H9 (cell line): ENCODE results near the gene RELL1. TPM values are rescaled to one million over a fixed set of nuclear protein-coding genes. Genes with fewer than 3 reads are reported as not detected.

Experiments used
- DNase-seq: peaks from one replicate; pipeline ENCODE4 v3.0.0-alpha.2; 2017
- H2AFZ ChIP-seq: one replicate; pipeline ENCODE4 v1.6.1; 2013; ENCODE audit warnings: mild to moderate bottlenecking, low read length, control low read depth, moderate library complexity
- H2AK5ac ChIP-seq: 2 replicates; pipeline ENCODE4 v1.6.1; 2013; ENCODE audit warnings: low read length, control low read depth, mixed read lengths; ENCODE audit not compliant: insufficient read length
- H2BK120ac ChIP-seq: one replicate; pipeline ENCODE4 v1.6.1; 2013; ENCODE audit warnings: low read depth, mild to moderate bottlenecking, low read length, control low read depth, inconsistent platforms; ENCODE audit not compliant: poor library complexity, severe bottlenecking
- H2BK12ac ChIP-seq: 2 replicates; pipeline ENCODE4 v1.6.1; 2013; ENCODE audit warnings: low read length, control low read depth, mixed read lengths, low read depth; ENCODE audit not compliant: insufficient read length
- H2BK15ac ChIP-seq: 2 replicates; pipeline ENCODE4 v1.6.1; 2013; ENCODE audit warnings: low read depth, low read length, control low read depth
- H2BK20ac ChIP-seq: one replicate; pipeline ENCODE4 v1.6.1; 2013; ENCODE audit warnings: low read depth, mild to moderate bottlenecking, low read length, control low read depth, inconsistent platforms; ENCODE audit not compliant: poor library complexity, severe bottlenecking
- H2BK5ac ChIP-seq: 2 replicates; pipeline ENCODE4 v1.6.1; 2013; ENCODE audit warnings: low read length, control low read depth, mixed read lengths; ENCODE audit not compliant: insufficient read length
- H3K14ac ChIP-seq: 2 replicates; pipeline ENCODE4 v1.6.1; 2013; ENCODE audit warnings: low read length, control low read depth; ENCODE audit not compliant: insufficient read depth
- H3K18ac ChIP-seq: 2 replicates; pipeline ENCODE4 v1.6.1; 2013; ENCODE audit warnings: low read depth, mild to moderate bottlenecking, mixed read lengths, low read length, control low read depth; ENCODE audit not compliant: insufficient read length
- H3K23ac ChIP-seq: 2 replicates; pipeline ENCODE4 v1.6.1; 2013; ENCODE audit warnings: low read length, control low read depth, mixed read lengths, low read depth; ENCODE audit not compliant: insufficient read length
- H3K23me2 ChIP-seq: 2 replicates; pipeline ENCODE4 v1.6.1; 2013; ENCODE audit warnings: low read depth, mild to moderate bottlenecking, mixed read lengths, low read length, control low read depth; ENCODE audit not compliant: insufficient read length, poor library complexity, severe bottlenecking
- H3K27ac ChIP-seq: 2 replicates; pipeline ENCODE4 v1.5.1; 2013; ENCODE audit warnings: low read length, control low read depth, mixed read lengths, low read depth; ENCODE audit not compliant: insufficient read length
- H3K27me3 ChIP-seq: 2 replicates; pipeline ENCODE4 v1.6.1; 2013; ENCODE audit warnings: low read length, control low read depth, inconsistent platforms; ENCODE audit not compliant: insufficient read depth
- H3K4ac ChIP-seq: 2 replicates; pipeline ENCODE4 v1.6.1; 2013; ENCODE audit warnings: low read depth, mild to moderate bottlenecking, control low read depth, inconsistent platforms, low read length, moderate library complexity
- H3K4me1 ChIP-seq: 2 replicates; pipeline ENCODE4 v1.6.1; 2013; ENCODE audit warnings: low read length, control low read depth, inconsistent platforms; ENCODE audit not compliant: insufficient read depth
- H3K4me2 ChIP-seq: 2 replicates; pipeline ENCODE4 v1.6.1; 2013; ENCODE audit warnings: low read length, control low read depth, mixed read lengths; ENCODE audit not compliant: insufficient read length, insufficient read depth
- H3K56ac ChIP-seq: 2 replicates; pipeline ENCODE4 v1.6.1; 2013; ENCODE audit warnings: low read depth, mild to moderate bottlenecking, mixed read lengths, low read length, control low read depth; ENCODE audit not compliant: insufficient read length
- H3K79me1 ChIP-seq: 2 replicates; pipeline ENCODE4 v1.6.1; 2013; ENCODE audit warnings: low read depth, mild to moderate bottlenecking, moderate library complexity, low read length, control low read depth, inconsistent platforms; ENCODE audit not compliant: insufficient read depth, poor library complexity, severe bottlenecking
- H3K79me2 ChIP-seq: 2 replicates; pipeline ENCODE4 v1.6.1; 2013; ENCODE audit warnings: low read length, control low read depth, inconsistent platforms; ENCODE audit not compliant: insufficient read depth
- H3K9ac ChIP-seq: 2 replicates; pipeline ENCODE4 v1.6.1; 2013; ENCODE audit warnings: low read length, control low read depth, mixed read lengths; ENCODE audit not compliant: insufficient read length; ENCODE audit errors: extremely low read depth
- H3K9me3 ChIP-seq: one replicate; pipeline ENCODE4 v1.6.1; 2013; ENCODE audit warnings: low read depth, low read length, inconsistent platforms; ENCODE audit not compliant: control insufficient read depth
- H3T11ph ChIP-seq: one replicate; pipeline ENCODE4 v1.6.1; 2013; ENCODE audit warnings: mild to moderate bottlenecking, low read length, control low read depth, inconsistent platforms
- H4K20me1 ChIP-seq: one replicate; pipeline ENCODE4 v1.6.1; 2013; ENCODE audit not compliant: control insufficient read depth, insufficient read length, insufficient read depth
- H4K5ac ChIP-seq: 2 replicates; pipeline ENCODE4 v1.6.1; 2013; ENCODE audit warnings: low read depth, mild to moderate bottlenecking, mixed read lengths, low read length, control low read depth; ENCODE audit not compliant: insufficient read length
- H4K8ac ChIP-seq: replicated peaks from 2 replicates; pipeline ENCODE4 v1.6.1; 2013; ENCODE audit warnings: low read length, control low read depth, mixed read lengths, low read depth; ENCODE audit not compliant: insufficient read length
- H4K91ac ChIP-seq: 2 replicates; pipeline ENCODE4 v1.6.1; 2013; ENCODE audit warnings: low read depth, mild to moderate bottlenecking, moderate library complexity, mixed read lengths, low read length, control low read depth; ENCODE audit not compliant: insufficient read length
- H3K27ac Mint-ChIP-seq, 3 experiments: 2 replicates in 2 of 3; 3 replicates in 1 of 3; pipeline ENCODE4 v1.8.0; 2020 to 2021; ENCODE audit warnings: mixed read lengths in 3 of 3, mild to moderate bottlenecking in 1 of 3, moderate library complexity in 1 of 3
- H3K27me3 Mint-ChIP-seq: 2 replicates; pipeline ENCODE4 v1.8.0; 2021; ENCODE audit warnings: low read depth, mild to moderate bottlenecking, moderate library complexity, mixed read lengths
- H3K36me3 Mint-ChIP-seq, 3 experiments: 2 replicates in 2 of 3; 3 replicates in 1 of 3; pipeline ENCODE4 v1.8.0; 2020 to 2021; ENCODE audit warnings: low read depth in 3 of 3, mixed read lengths in 3 of 3; ENCODE audit not compliant: insufficient read depth in 1 of 3
- H3K4me1 Mint-ChIP-seq, 2 experiments: 2 replicates each; pipeline ENCODE4 v1.8.0; 2020; ENCODE audit warnings: mixed read lengths in 2 of 2
- H3K4me3 Mint-ChIP-seq, 2 experiments: 2 replicates in 1 of 2; 3 replicates in 1 of 2; pipeline ENCODE4 v1.8.0; 2020 to 2021; ENCODE audit warnings: mild to moderate bottlenecking in 2 of 2, mixed read lengths in 2 of 2, moderate library complexity in 1 of 2
- H3K9me3 Mint-ChIP-seq, 2 experiments: 2 replicates in 1 of 2; 3 replicates in 1 of 2; pipeline ENCODE4 v1.8.0; 2020; ENCODE audit warnings: mild to moderate bottlenecking in 2 of 2, mixed read lengths in 2 of 2, moderate library complexity in 1 of 2
- WGBS: extraction: QIAGEN DNeasy Blood & Tissue Kit; methylation state at CpG from one replicate; pipeline ENCODE4 v1.1.7; 2013; ENCODE audit warnings: missing lambda C conversion rate, low lambda C conversion rate, mixed read lengths; ENCODE audit not compliant: insufficient read length; ENCODE audit errors: extremely low coverage; 5-methylcytosine and 5-hydroxymethylcytosine counted together
- total RNA-seq: library from RNA; stranded (reverse); gene quantifications from 2 replicates; pipeline ENCODE4 v1.2.1, GENCODE V29; 2021
- TF ChIP-seq, protein P1 (sequence below): fragments of 200-600 bp; sonication (generic); conservative IDR thresholded peaks from 3 replicates; pipeline ENCODE4 v1.8.0; 2021; ENCODE audit warnings: antibody characterized with exemption, mild to moderate bottlenecking

RELL1 gene
- total RNA-seq, 1 experiment from 2014 or later = 10.8 TPM

DNA sequence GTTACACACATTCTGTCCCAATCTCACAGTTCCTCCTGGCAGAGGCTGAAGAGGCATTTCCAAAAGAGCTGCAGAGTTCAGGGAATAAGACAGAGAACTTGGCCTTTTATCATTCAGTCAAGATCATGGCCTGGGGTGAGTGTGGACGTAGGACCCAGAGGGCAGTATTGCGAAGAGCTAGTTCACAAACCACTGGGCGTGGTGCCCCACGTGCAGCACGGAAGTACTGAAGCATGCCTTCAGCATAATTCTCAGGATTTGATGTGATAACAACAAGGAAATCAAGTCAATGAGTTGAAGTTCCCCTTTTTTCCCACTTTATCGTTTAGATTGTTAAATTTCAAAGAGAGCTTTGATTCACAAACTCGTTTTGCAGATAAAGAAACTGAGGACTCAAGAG lies 117.7 kb downstream of the RELL1 start:
- H3K23ac ChIP-seq = no peak overlapping the region
- H2AK5ac ChIP-seq = no peak overlapping the region
- no peak overlapping the region for H3K9ac ChIP-seq
- no peaks in the 10 kb centered on the region for H3K27me3 ChIP-seq
- H4K5ac ChIP-seq = no peak overlapping the region
- no peak overlapping the region for H3K4ac ChIP-seq
- Mint-ChIP-seq H3K27me3 (no peaks in the 10 kb centered on the region; the same call in 1 of the 2 replicates), H3K4me3 (no peak overlapping the region), H3K9me3 (no peaks in the 10 kb centered on the region; a peak in 1 of 5 replicates), H3K36me3 (no peaks in the 10 kb centered on the region), H3K4me1 (peaks cover 3 to 6% of the 10 kb centered on the region in 2 experiments; a peak in 3 of 4 replicates), H3K27ac (no peak overlapping the region; a peak in 1 of 7 replicates)
- H2BK20ac ChIP-seq = no peak overlapping the region
- no peaks in the 10 kb centered on the region for H3K4me1 ChIP-seq
- H4K20me1 ChIP-seq = no peaks in the 10 kb centered on the region
- no peaks in the 10 kb centered on the region for H3K9me3 ChIP-seq
- DNase-seq = no peak
- H2BK12ac ChIP-seq = no peak overlapping the region
- no peak overlapping the region for H2BK5ac ChIP-seq
- H4K8ac ChIP-seq = no peak overlapping the region
- no CpG with 5 or more reads among the region's 7 CpGs for WGBS
- no peak overlapping the region for H3K14ac ChIP-seq
- no peaks in the 10 kb centered on the region for H3K79me1 ChIP-seq
- no peak overlapping the region for H3K18ac ChIP-seq
- no peak overlapping the region for H3K27ac ChIP-seq
- H3T11ph ChIP-seq = no peak overlapping the region
- H3K79me2 ChIP-seq = no peaks in the 10 kb centered on the region
- TF ChIP-seq, protein P1, sequence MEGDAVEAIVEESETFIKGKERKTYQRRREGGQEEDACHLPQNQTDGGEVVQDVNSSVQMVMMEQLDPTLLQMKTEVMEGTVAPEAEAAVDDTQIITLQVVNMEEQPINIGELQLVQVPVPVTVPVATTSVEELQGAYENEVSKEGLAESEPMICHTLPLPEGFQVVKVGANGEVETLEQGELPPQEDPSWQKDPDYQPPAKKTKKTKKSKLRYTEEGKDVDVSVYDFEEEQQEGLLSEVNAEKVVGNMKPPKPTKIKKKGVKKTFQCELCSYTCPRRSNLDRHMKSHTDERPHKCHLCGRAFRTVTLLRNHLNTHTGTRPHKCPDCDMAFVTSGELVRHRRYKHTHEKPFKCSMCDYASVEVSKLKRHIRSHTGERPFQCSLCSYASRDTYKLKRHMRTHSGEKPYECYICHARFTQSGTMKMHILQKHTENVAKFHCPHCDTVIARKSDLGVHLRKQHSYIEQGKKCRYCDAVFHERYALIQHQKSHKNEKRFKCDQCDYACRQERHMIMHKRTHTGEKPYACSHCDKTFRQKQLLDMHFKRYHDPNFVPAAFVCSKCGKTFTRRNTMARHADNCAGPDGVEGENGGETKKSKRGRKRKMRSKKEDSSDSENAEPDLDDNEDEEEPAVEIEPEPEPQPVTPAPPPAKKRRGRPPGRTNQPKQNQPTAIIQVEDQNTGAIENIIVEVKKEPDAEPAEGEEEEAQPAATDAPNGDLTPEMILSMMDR = no peak
- H3K4me2 ChIP-seq = no peak overlapping the region
- no peaks in the 10 kb centered on the region for H3K23me2 ChIP-seq
- no peak overlapping the region for H2AFZ ChIP-seq
- H4K91ac ChIP-seq = no peak overlapping the region
- no peak overlapping the region for H2BK120ac ChIP-seq
- no peak overlapping the region for H2BK15ac ChIP-seq
- H3K56ac ChIP-seq = no peak overlapping the region
